GM23248 (cell line): ENCODE data around the gene ITK.

Source experiments
- EZH2 ChIP-seq: fragments of 200-600 bp; sonication (generic); IDR thresholded peaks from 2 replicates; pipeline ENCODE4 v1.6.1; 2018; ENCODE audit warnings: antibody characterized with exemption, mild to moderate bottlenecking; ENCODE audit not compliant: insufficient read depth, poor library complexity, severe bottlenecking
- EZH2phosphoT487 ChIP-seq: fragments of 200-600 bp; sonication (generic); IDR thresholded peaks from 2 replicates; pipeline ENCODE4 v1.6.1; 2018; ENCODE audit warnings: antibody characterized with exemption, moderate library complexity, mild to moderate bottlenecking, low read depth; ENCODE audit not compliant: insufficient read depth

GRCh38 chr5:157165261-157165660 is 15.4 kb upstream of the ITK start:
- TF ChIP-seq EZH2: no peak
- no peak for TF ChIP-seq EZH2phosphoT487
